Endothelial cell of umbilical vein (primary cell): ENCODE measurements around the gene PLBD1. TPM values are rescaled to one million over a fixed set of nuclear protein-coding genes. Genes with fewer than 3 reads are reported as not detected.

Experiments
- BruUV-seq: library from RNA; stranded (reverse); fragments of 400-500 nt; replicated peaks from 2 replicates; lab custom pipeline; 2021; lab: Mats Ljungman, UMichigan
- CTCF ChIA-PET: fragments of 300-600, 350-600 bp; sonication (Branson Sonifier 250); formaldehyde crosslinking; loops from one replicate; lab custom pipeline; 2021; ENCODE audit warnings: antibody characterized with exemption, inconsistent platforms; lab: Charles Lee
- POLR2A ChIA-PET: fragments of 300-600, 350-600 bp; sonication (Branson Sonifier 250); formaldehyde crosslinking; loops from one replicate; lab custom pipeline; 2021; ENCODE audit warnings: antibody characterized with exemption, inconsistent platforms; lab: Charles Lee
- DNase-seq: peaks from one replicate; pipeline ENCODE4 v3.0.0-alpha.2; 2011; ENCODE audit warnings: low read depth, low spot score
- FAIRE-seq: peaks from 2 replicates; lab custom pipeline; 2011; peaks lifted over from hg19 to GRCh38; lab: Jason Lieb, UNC
- H2AFZ ChIP-seq: 2 replicates; pipeline ENCODE4 v1.6.0; 2012; ENCODE audit warnings: low read depth, low read length, control low read depth, inconsistent platforms
- H3K27ac ChIP-seq: 2 replicates; pipeline ENCODE4 v1.5.1; 2011; ENCODE audit warnings: low read depth, mild to moderate bottlenecking, control low read depth, low read length, moderate library complexity; ENCODE audit not compliant: insufficient read depth
- H3K27me3 ChIP-seq, 2 experiments: 2 replicates each; pipeline versions ENCODE4 v1.6.0 to v1.6.1; 2011; ENCODE audit warnings: low read length in 2 of 2, mixed read lengths in 1 of 2; ENCODE audit not compliant: control insufficient read depth in 2 of 2, insufficient read depth in 2 of 2
- H3K36me3 ChIP-seq, 2 experiments: 2 replicates in 1 of 2; 3 replicates in 1 of 2; pipeline ENCODE4 v1.5.1; 2011; ENCODE audit warnings: low read length in 2 of 2, mild to moderate bottlenecking in 1 of 2, moderate library complexity in 1 of 2; ENCODE audit not compliant: control insufficient read depth in 2 of 2, insufficient read depth in 2 of 2; ENCODE audit errors: extremely low read depth in 1 of 2
- H3K4me1 ChIP-seq: 3 replicates; pipeline ENCODE4 v1.5.1; 2011; ENCODE audit warnings: mild to moderate bottlenecking, low read length; ENCODE audit not compliant: control insufficient read depth, insufficient read depth; ENCODE audit errors: extremely low read depth
- H3K4me2 ChIP-seq: 2 replicates; pipeline ENCODE4 v1.6.1; 2011; ENCODE audit warnings: low read length, control low read depth, mixed read lengths; ENCODE audit not compliant: insufficient read depth
- H3K4me3 ChIP-seq, 3 experiments: fragments of 200-600 bp in 1 of 3; sonication (generic), shearing (Covaris generic) in 1 of 3; replicated peaks in 1 of 3; 2 replicates each; pipeline ENCODE4 v1.5.1; 2011 to 2016; ENCODE audit warnings: control low read depth in 3 of 3, low read length in 3 of 3, mild to moderate bottlenecking in 2 of 3, inconsistent platforms in 1 of 3, low read depth in 1 of 3, moderate library complexity in 1 of 3; ENCODE audit not compliant: insufficient read depth in 1 of 3
- H3K79me2 ChIP-seq: 2 replicates; pipeline ENCODE4 v1.6.0; 2012; ENCODE audit warnings: low read length, inconsistent platforms; ENCODE audit not compliant: control insufficient read depth, insufficient read depth
- H3K9ac ChIP-seq: replicated peaks from 2 replicates; pipeline ENCODE3; 2011; ENCODE audit warnings: low read length, control low read depth; ENCODE audit not compliant: insufficient read depth; ENCODE audit errors: extremely low read depth
- H3K9me1 ChIP-seq: replicated peaks from 3 replicates; pipeline ENCODE4 v1.6.0; 2011; ENCODE audit warnings: mild to moderate bottlenecking, low read length; ENCODE audit not compliant: control insufficient read depth, insufficient read depth; ENCODE audit errors: extremely low read depth
- H3K9me3 ChIP-seq: replicated peaks from 2 replicates; pipeline ENCODE4 v1.5.1; 2012; ENCODE audit warnings: low read length, inconsistent platforms; ENCODE audit not compliant: control insufficient read depth, insufficient read depth
- H4K20me1 ChIP-seq: replicated peaks from 2 replicates; pipeline ENCODE3; 2011; ENCODE audit warnings: mild to moderate bottlenecking, low read length; ENCODE audit not compliant: control insufficient read depth, insufficient read depth; ENCODE audit errors: extremely low read depth
- CTCF ChIP-seq, 2 donors: IDR thresholded peaks; 1 replicate in 1 of 2; 2 replicates in 1 of 2; pipeline ENCODE4 v1.5.1; 2011; ENCODE audit warnings: low read length in 2 of 2, mild to moderate bottlenecking in 2 of 2, moderate library complexity in 2 of 2, control low read depth in 1 of 2, inconsistent platforms in 1 of 2, low read depth in 1 of 2; ENCODE audit not compliant: insufficient read depth in 1 of 2; ENCODE audit errors: extremely low read depth in 1 of 2
- EZH2 ChIP-seq: IDR thresholded peaks from 2 replicates; pipeline ENCODE4 v1.6.1; 2012; ENCODE audit warnings: borderline replicate concordance, low read depth, mild to moderate bottlenecking, moderate library complexity, low read length, inconsistent platforms; ENCODE audit not compliant: severe bottlenecking
- FOS ChIP-seq: IDR thresholded peaks from 2 replicates; pipeline ENCODE4 v1.6.1; 2011; ENCODE audit warnings: mild to moderate bottlenecking, low read length, moderate library complexity, borderline replicate concordance; ENCODE audit not compliant: insufficient read depth
- GATA2 ChIP-seq: IDR thresholded peaks from 2 replicates; pipeline ENCODE4 v1.7.0; 2011; ENCODE audit warnings: low read depth, mild to moderate bottlenecking, moderate library complexity, mixed read lengths, low read length; ENCODE audit not compliant: insufficient read length, insufficient read depth
- JUN ChIP-seq: IDR thresholded peaks from 2 replicates; pipeline ENCODE4 v1.6.1; 2011; ENCODE audit warnings: borderline replicate concordance, low read depth; ENCODE audit not compliant: insufficient read length, insufficient read depth
- MAX ChIP-seq: IDR thresholded peaks from 2 replicates; pipeline ENCODE4 v1.6.1; 2011; ENCODE audit not compliant: insufficient read depth, insufficient read length
- MYC ChIP-seq: IDR thresholded peaks from one replicate; pipeline ENCODE4 v1.6.1; 2011; ENCODE audit warnings: mild to moderate bottlenecking, low read depth, low read length
- POLR2A ChIP-seq: IDR thresholded peaks from 2 replicates; pipeline ENCODE4 v1.6.1; 2012; ENCODE audit warnings: low read depth, mild to moderate bottlenecking, control low read depth, low read length
- POLR2AphosphoS5 ChIP-seq: IDR thresholded peaks from 2 replicates; pipeline ENCODE4 v1.6.1; 2012; ENCODE audit warnings: low read depth, mild to moderate bottlenecking, control low read depth, low read length, moderate library complexity; ENCODE audit not compliant: insufficient read depth
- dilution Hi-C: fragments of 300-500 bp; cut with MboI; formaldehyde crosslinking; loops from one replicate; pipeline ENCODE4 v1.15.0; 2019; ENCODE audit warnings: low sequenced_read_pairs; ENCODE audit not compliant: extremely low pct_ligation_motif_present
- intact Hi-C: fragments of 100-400 bp; cut with micrococcal nuclease; formaldehyde crosslinking; loops from one replicate; pipeline ENCODE4 v1.10.0; 2022
- polyA plus RNA-seq, 4 experiments: library from polyadenylated mRNA; depleted of rRNA in 3 of 4; stranded (reverse) in 3 of 4; unstranded in 1 of 4; fragments of >200 nt; gene quantifications; 2 replicates each; pipeline versions ENCODE4 v1.2.1 to v1.2.3, GENCODE V29; 2011 to 2012; ENCODE audit warnings: missing spikeins in 1 of 4
- total RNA-seq: library from RNA; stranded (reverse); gene quantifications from 2 replicates; pipeline ENCODE4 v1.2.3, GENCODE V29; 2021

PLBD1 gene
- total and polyA plus RNA-seq, 2 donors (not counting 3 experiments of a cell fraction or from before 2014, with no cell fraction given), result 0.04 TPM; not detected in 1

- Histone ChIP-seq H4K20me1 (no peaks in the 10 kb centered on the region), H3K27ac (no peak overlapping the region), H3K9me1 (no peaks in the 10 kb centered on the region), H3K4me2 (no peak overlapping the region), H3K9ac (no peak overlapping the region), H3K36me3 (no peaks in the 10 kb centered on the region), H3K27me3 (peaks cover 0 to 4% of the 10 kb centered on the region in 2 experiments), H2AFZ (no peak overlapping the region), H3K79me2 (no peaks in the 10 kb centered on the region), H3K4me3 (no peak overlapping the region), H3K9me3 (no peaks in the 10 kb centered on the region), H3K4me1 (no peaks in the 10 kb centered on the region)
- no peak for DNase-seq
- dilution Hi-C loops (no loop called here), intact Hi-C loops (no loop called here)
- TF ChIP-seq MAX, result no peak
- no peak for TF ChIP-seq POLR2AphosphoS5
- TF ChIP-seq MYC, result no peak
- no peak for TF ChIP-seq JUN
- TF ChIP-seq CTCF (IDR thresholded peaks at IDR 0.05; ENCODE audit: extremely low read depth in 1 of 2, insufficient read depth in 1 of 2, low read depth in 1 of 2, low read length in 2 of 2), result no peak
- no peak for TF ChIP-seq POLR2A
- no peak for TF ChIP-seq EZH2
- no peak for TF ChIP-seq FOS
- no peak for TF ChIP-seq GATA2
- no TSS peak for BruUV-seq
- CTCF ChIA-PET, result no interaction called here
- FAIRE-seq, result no peak
- POLR2A ChIA-PET, result no interaction called here
These were observed 5.9 kb downstream of the PLBD1 start for GRCh38 chr12:14561677-14562238.
